K562 (cell line): ENCODE results near the gene COL4A1. TPM values are rescaled to one million over a fixed set of nuclear protein-coding genes. Genes with fewer than 3 reads are reported as not detected.

Experiments
- ATAC-seq: fragments of 200-7000 bp; cut with Tn5 transposase; 3 replicates; pipeline ENCODE4 v1.9.1; 2020; ENCODE audit warnings: moderate library complexity
- BruUV-seq: library from RNA; stranded (reverse); fragments of 400-500 nt; replicated peaks from 2 replicates; lab custom pipeline; 2021; lab: Mats Ljungman, UMichigan
- CTCF ChIA-PET: fragments of 300-600 bp; formaldehyde crosslinking; extraction: SDS; loops from one replicate; lab custom pipeline; 2021; ENCODE audit warnings: low intra/inter-chr PET ratio; lab: Yijun Ruan, JAX
- POLR2A ChIA-PET: fragments of 300-600, 350-650 bp; sonication (Branson Sonifier 250); formaldehyde crosslinking; extraction: SDS; loops from one replicate; lab custom pipeline; 2021; ENCODE audit warnings: antibody characterized with exemption, inconsistent platforms; lab: Yijun Ruan, JAX
- DNase-seq, 4 experiments: peaks; one replicate each; pipeline versions ENCODE4 v3.0.0 to v3.0.0-alpha.2; 2011 to 2018; ENCODE audit warnings: low spot score in 3 of 4, mixed read lengths in 3 of 4; ENCODE audit errors: extremely low read depth in 1 of 4
- FAIRE-seq: peaks from 2 replicates; lab custom pipeline; 2011; peaks lifted over from hg19 to GRCh38; lab: Jason Lieb, UNC
- H2AFZ ChIP-seq: 2 replicates; pipeline ENCODE4 v1.6.0; 2011; ENCODE audit warnings: low read depth, low read length, control low read depth, inconsistent platforms
- H3K27ac ChIP-seq: fragments of 200-600 bp; 3 replicates; pipeline ENCODE4 v1.8.0; 2011; ENCODE audit warnings: low read depth, mild to moderate bottlenecking, control low read depth, inconsistent platforms, low read length, moderate library complexity, mixed read lengths; ENCODE audit errors: extremely low read depth
- H3K27me3 ChIP-seq, 2 experiments: fragments of 300-600 bp in 1 of 2; 2 replicates in 1 of 2; 3 replicates in 1 of 2; pipeline versions ENCODE4 v1.6.0 to v1.8.0; 2011; ENCODE audit warnings: inconsistent platforms in 2 of 2, low read length in 2 of 2, mild to moderate bottlenecking in 1 of 2, mixed read lengths in 1 of 2, moderate library complexity in 1 of 2; ENCODE audit not compliant: control insufficient read depth in 2 of 2, insufficient read depth in 2 of 2
- H3K36me3 ChIP-seq: fragments of 300-600 bp; 3 replicates; pipeline ENCODE4 v1.8.0; 2011; ENCODE audit warnings: mild to moderate bottlenecking, low read length, inconsistent platforms; ENCODE audit not compliant: control insufficient read depth, insufficient read depth
- H3K4me1 ChIP-seq, 2 experiments: fragments of 200-600 bp in 1 of 2; replicated peaks in 1 of 2; 2 replicates in 1 of 2; 3 replicates in 1 of 2; pipeline versions ENCODE4 v1.5.1 to v1.8.0; 2011; ENCODE audit warnings: inconsistent platforms in 2 of 2, low read length in 2 of 2, mild to moderate bottlenecking in 1 of 2, mixed read lengths in 1 of 2, moderate library complexity in 1 of 2; ENCODE audit not compliant: control insufficient read depth in 2 of 2, insufficient read depth in 2 of 2
- H3K4me2 ChIP-seq: 2 replicates; pipeline ENCODE4 v1.6.1; 2011; ENCODE audit warnings: low read length, control low read depth, inconsistent platforms, mixed read lengths; ENCODE audit not compliant: insufficient read depth
- H3K4me3 ChIP-seq: fragments of 200-600 bp; sonication (generic), shearing (Covaris generic); 2 replicates; pipeline ENCODE4 v1.5.1; 2016; ENCODE audit warnings: control low read depth, inconsistent platforms
- H3K79me2 ChIP-seq: fragments of 200-600 bp; 3 replicates; pipeline ENCODE4 v1.8.0; 2011; ENCODE audit warnings: low read length, inconsistent platforms; ENCODE audit not compliant: control insufficient read depth, insufficient read depth
- H3K9ac ChIP-seq, 2 experiments: 2 replicates each; pipeline versions ENCODE4 v1.6.0 to v1.6.1; 2011; ENCODE audit warnings: low read depth in 2 of 2, low read length in 2 of 2, control low read depth in 1 of 2, inconsistent platforms in 1 of 2, mild to moderate bottlenecking in 1 of 2, mixed read lengths in 1 of 2; ENCODE audit not compliant: insufficient read depth in 1 of 2
- H3K9me1 ChIP-seq: one replicate; pipeline ENCODE4 v1.6.0; 2011; ENCODE audit warnings: inconsistent platforms, mild to moderate bottlenecking, low read length, moderate library complexity; ENCODE audit not compliant: control insufficient read depth, insufficient read depth
- H3K9me3 ChIP-seq: replicated peaks from 2 replicates; pipeline ENCODE4 v1.5.1; 2011; ENCODE audit warnings: low read depth, low read length, inconsistent platforms; ENCODE audit not compliant: control insufficient read depth, insufficient read depth
- H4K20me1 ChIP-seq: replicated peaks from 2 replicates; pipeline ENCODE4 v1.6.1; 2011; ENCODE audit warnings: low read length, inconsistent platforms, mixed read lengths; ENCODE audit not compliant: control insufficient read depth, insufficient read depth
- GATAD2B ChIP-seq: fragments of 450-650 bp; IDR thresholded peaks from 2 replicates; pipeline ENCODE4 v1.6.1; 2017; ENCODE audit warnings: mild to moderate bottlenecking, borderline replicate concordance
- HNRNPH1 ChIP-seq: fragments of 200-400 bp; formaldehyde crosslinking; optimal IDR thresholded peaks from 2 replicates; pipeline ENCODE3; 2017; ENCODE audit warnings: low read depth, mild to moderate bottlenecking, low read length, moderate library complexity
- HNRNPUL1 ChIP-seq: fragments of 200-400 bp; formaldehyde crosslinking; IDR thresholded peaks from 2 replicates; pipeline ENCODE4 v1.6.1; 2017; ENCODE audit warnings: low read length
- KAT8 ChIP-seq: fragments of 450-650 bp; IDR thresholded peaks from 2 replicates; pipeline ENCODE4 v1.6.1; 2016; ENCODE audit warnings: low read depth, mild to moderate bottlenecking
- NR3C1 ChIP-seq: sonication (generic); formaldehyde crosslinking; IDR thresholded peaks from 2 replicates; pipeline ENCODE4 v1.8.1; 2022; ENCODE audit warnings: missing genetic modification reagents
- PHF8 ChIP-seq: fragments of 200-600 bp; sonication (generic); IDR thresholded peaks from 2 replicates; pipeline ENCODE4 v1.6.1; 2012; ENCODE audit warnings: mixed run types, mild to moderate bottlenecking, inconsistent platforms, low read length, moderate library complexity, borderline replicate concordance
- POLR2G ChIP-seq: fragments of 200-400 bp; formaldehyde crosslinking; IDR thresholded peaks from 2 replicates; pipeline ENCODE4 v1.6.1; 2017; ENCODE audit warnings: low read depth, mild to moderate bottlenecking, antibody characterized with exemption, low read length, moderate library complexity
- RBFOX2 ChIP-seq: fragments of 200-400 bp; formaldehyde crosslinking; IDR thresholded peaks from 2 replicates; pipeline ENCODE4 v1.6.1; 2017; ENCODE audit warnings: low read depth, mild to moderate bottlenecking, low read length, moderate library complexity
- RERE ChIP-seq: sonication (generic); formaldehyde crosslinking; IDR thresholded peaks from 2 replicates; pipeline ENCODE4 v1.8.0; 2023; ENCODE audit warnings: missing genetic modification reagents, mild to moderate bottlenecking, borderline replicate concordance
- RFX1 ChIP-seq: fragments of 450-650 bp; IDR thresholded peaks from 2 replicates; pipeline ENCODE4 v1.6.1; 2016; ENCODE audit warnings: mild to moderate bottlenecking, moderate library complexity
- SNAPC5 ChIP-seq: fragments of 250-450 bp; sonication (Bioruptor Pico); IDR thresholded peaks from 2 replicates; pipeline ENCODE4 v1.8.0; 2021; ENCODE audit warnings: moderate library complexity, mild to moderate bottlenecking, inconsistent platforms
- VEZF1 ChIP-seq: fragments of 200-800 bp; sonication (Bioruptor generic); IDR thresholded peaks from 2 replicates; pipeline ENCODE4 v1.6.1; 2017; ENCODE audit warnings: missing genetic modification characterization, missing compliant biosample characterization
- ZFP91 ChIP-seq: sonication (generic); formaldehyde crosslinking; IDR thresholded peaks from 2 replicates; pipeline ENCODE4 v1.8.0; 2022; ENCODE audit warnings: mild to moderate bottlenecking, missing genetic modification reagents
- ZNF140 ChIP-seq: fragments of 250-450 bp; sonication (Bioruptor Pico); IDR thresholded peaks from 2 replicates; pipeline ENCODE4 v1.8.0; 2021; ENCODE audit warnings: moderate library complexity, mild to moderate bottlenecking, inconsistent platforms
- ZNF644 ChIP-seq: fragments of 200-800 bp; sonication (Bioruptor generic); IDR thresholded peaks from 2 replicates; pipeline ENCODE4 v1.6.1; 2016; ENCODE audit warnings: low read depth, missing genetic modification characterization, missing compliant biosample characterization
- WGBS: fragments of 100-300 bp; shearing (Covaris generic); methylation state at CpG from one replicate; pipeline ENCODE4 v1.1.6; 2016; ENCODE audit warnings: low coverage, mixed read lengths; ENCODE audit not compliant: insufficient coverage; ENCODE audit errors: missing lambda C conversion rate; 5-methylcytosine and 5-hydroxymethylcytosine counted together
- in situ Hi-C: fragments of 300-500 bp; cut with MboI; formaldehyde crosslinking; loops from 4 replicates; pipeline ENCODE4 v1.15.0; 2018; ENCODE audit warnings: inconsistent platforms, mixed read lengths
- intact Hi-C: fragments of 100-400 bp; cut with micrococcal nuclease; formaldehyde crosslinking; loops from 2 replicates; pipeline ENCODE4 v1.14.2; 2022
- polyA plus RNA-seq, 8 experiments: library from polyadenylated mRNA; depleted of rRNA in 4 of 8; stranded (reverse) in 5 of 8; unstranded in 3 of 8; fragments of >200 nt; fragmentation: Nextera tagmentation in 2 of 8; fragmentation: Illumina TruSeq in 1 of 8; extraction: Ambion mirVana in 2 of 8; extraction: Trizol in 1 of 8; gene quantifications; 2 replicates each; pipeline versions ENCODE4 v1.2.1 to v1.2.3, GENCODE V29; 2011 to 2014; ENCODE audit warnings: inconsistent platforms in 1 of 8, missing spikeins in 1 of 8
- total RNA-seq, 7 experiments: library from RNA; depleted of rRNA in 6 of 7; stranded (reverse); fragments of >200 nt in 6 of 7; fragmentation: Illumina TruSeq in 2 of 7; extraction: Trizol in 2 of 7; gene quantifications; 2 replicates each; pipeline versions ENCODE4 v1.2.1 to v1.2.3, GENCODE V29; 2011 to 2021; ENCODE audit warnings: low replicate concordance in 1 of 7

COL4A1 gene
- total and polyA plus RNA-seq, 9 of the 15 experiments (the other 6 are each of a cell fraction or from before 2014, with no cell fraction given): 0.35 TPM; not detected in 8

- H3K4me2 ChIP-seq: no peak overlapping the region
- 0% methylated on average over 11 of the region's 11 CpGs for WGBS
- no peak for DNase-seq
- H3K36me3 ChIP-seq: no peaks in the 10 kb centered on the region
- no peak overlapping the region for H3K4me3 ChIP-seq
- no peak for ATAC-seq
- FAIRE-seq: no peak
- no peaks in the 10 kb centered on the region for H4K20me1 ChIP-seq
- no peak overlapping the region for H3K27ac ChIP-seq
- peaks cover 2 to 34% of the 10 kb centered on the region in 2 experiments; a peak in 4 of 5 replicates for H3K27me3 ChIP-seq
- H3K4me1 ChIP-seq: no peaks in the 10 kb centered on the region
- no peak overlapping the region for H2AFZ ChIP-seq
- POLR2A ChIA-PET: interaction anchor here (0.6 to 1.0 kb wide), 2 partner anchors 11 to 130 kb away, joined by 3 to 4 read pairs; no protein-coding TSS in a partner anchor
- no TSS peak for BruUV-seq
- intact Hi-C loops: no loop called here
- H3K9me3 ChIP-seq: no peaks in the 10 kb centered on the region
- CTCF ChIA-PET: no interaction called here
- no peak overlapping the region for H3K9ac ChIP-seq
- no peaks in the 10 kb centered on the region for H3K9me1 ChIP-seq
- H3K79me2 ChIP-seq: no peaks in the 10 kb centered on the region
- in situ Hi-C loops: no loop called here
- TF ChIP-seq ZNF644 (no peak), ZNF140 (no peak), RERE (CRISPR knock-in tag) (no peak), HNRNPUL1 (no peak), ZFP91 (no peak), POLR2G (no peak), VEZF1 (CRISPR knock-in tag) (no peak), RBFOX2 (no peak), GATAD2B (no peak), RFX1 (no peak), KAT8 (no peak), SNAPC5 (CRISPR knock-in tag) (no peak), PHF8 (no peak), HNRNPH1 (no peak), NR3C1 (CRISPR knock-in tag) (no peak)
Measured at GRCh38 chr13:110232756-110233155, 74.2 kb downstream of the COL4A1 start.
